Measurements from ENCODE around the gene REPIN1. TPM values are rescaled to one million over a fixed set of nuclear protein-coding genes. Genes with fewer than 3 reads are reported as not detected.
A peak's percentile ranks its signal among the peaks of the same experiment; 100 is the strongest.

REPIN1 gene
- total RNA-seq, 1 donor from 2014 or later = 154 TPM

DNA sequence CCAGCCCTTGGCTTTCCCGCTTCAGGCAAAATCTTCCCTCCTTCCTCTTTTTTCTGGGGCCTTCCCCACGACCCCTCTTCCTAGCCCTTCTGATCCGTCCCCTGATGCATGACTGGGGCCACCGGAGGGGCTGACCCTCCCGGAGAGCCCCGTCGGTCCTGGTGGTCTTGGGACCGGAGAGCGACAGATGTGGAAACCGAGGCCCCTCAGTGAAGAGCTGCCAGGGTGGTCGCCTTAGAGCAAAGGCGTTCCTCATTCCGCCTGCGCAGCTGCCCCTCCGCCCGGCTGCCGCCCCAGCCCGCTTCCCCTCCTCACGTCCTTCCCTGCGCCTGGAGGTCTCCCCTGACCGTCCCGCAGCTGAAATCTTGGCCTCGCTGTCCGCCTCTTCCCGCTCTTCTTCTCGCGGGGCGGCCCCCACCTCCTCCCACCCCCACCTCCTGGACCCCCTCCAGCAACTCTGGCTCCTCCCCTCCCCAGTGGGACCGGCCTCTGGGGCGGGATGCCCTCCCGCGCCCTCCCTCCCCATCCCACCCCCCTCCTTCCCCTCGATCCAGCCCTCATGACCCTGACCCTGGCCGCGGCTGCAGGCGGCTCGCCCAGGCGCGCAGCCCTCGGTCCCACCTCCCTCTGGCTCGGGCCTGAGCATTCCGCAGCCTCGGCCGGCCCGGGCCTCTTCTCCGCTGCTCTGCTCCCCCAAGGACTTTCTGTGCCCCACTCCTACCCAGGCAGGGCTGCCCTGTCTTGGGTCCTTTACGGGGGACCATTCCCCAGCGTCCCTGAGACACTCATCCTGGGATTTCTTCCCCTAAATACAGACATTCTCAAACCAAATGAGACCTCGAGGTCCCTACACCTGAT, 27.1 kb upstream of the REPIN1 start, which contains the start of gene RARRES2:
Gene RARRES2, minus strand, starts transcription at position 367 of the 858 bp plus-strand sequence. CDS start 1,020 bp downstream, outside the sequence.
- TF ChIP-seq, protein P1, sequence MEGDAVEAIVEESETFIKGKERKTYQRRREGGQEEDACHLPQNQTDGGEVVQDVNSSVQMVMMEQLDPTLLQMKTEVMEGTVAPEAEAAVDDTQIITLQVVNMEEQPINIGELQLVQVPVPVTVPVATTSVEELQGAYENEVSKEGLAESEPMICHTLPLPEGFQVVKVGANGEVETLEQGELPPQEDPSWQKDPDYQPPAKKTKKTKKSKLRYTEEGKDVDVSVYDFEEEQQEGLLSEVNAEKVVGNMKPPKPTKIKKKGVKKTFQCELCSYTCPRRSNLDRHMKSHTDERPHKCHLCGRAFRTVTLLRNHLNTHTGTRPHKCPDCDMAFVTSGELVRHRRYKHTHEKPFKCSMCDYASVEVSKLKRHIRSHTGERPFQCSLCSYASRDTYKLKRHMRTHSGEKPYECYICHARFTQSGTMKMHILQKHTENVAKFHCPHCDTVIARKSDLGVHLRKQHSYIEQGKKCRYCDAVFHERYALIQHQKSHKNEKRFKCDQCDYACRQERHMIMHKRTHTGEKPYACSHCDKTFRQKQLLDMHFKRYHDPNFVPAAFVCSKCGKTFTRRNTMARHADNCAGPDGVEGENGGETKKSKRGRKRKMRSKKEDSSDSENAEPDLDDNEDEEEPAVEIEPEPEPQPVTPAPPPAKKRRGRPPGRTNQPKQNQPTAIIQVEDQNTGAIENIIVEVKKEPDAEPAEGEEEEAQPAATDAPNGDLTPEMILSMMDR (conservative IDR thresholded peaks at IDR 0.05) = no peak
- H3K27me3 Mint-ChIP-seq = peaks cover 18% of the 10 kb centered on the region
- no peaks in the 10 kb centered on the region for H3K9me3 Mint-ChIP-seq
- peak within 1 kb of the TSS; percentile 29 for H3K27ac Mint-ChIP-seq
- H3K36me3 Mint-ChIP-seq = no peaks in the 10 kb centered on the region
- DNase-seq (ENCODE audit: extremely low spot score, unreplicated experiment) = no peak
- H3K4me1 Mint-ChIP-seq (ENCODE audit: unreplicated experiment) = peaks cover 32% of the 10 kb centered on the region
- peak within 1 kb of the TSS; percentile 87 for H3K4me3 Mint-ChIP-seq

DNA sequence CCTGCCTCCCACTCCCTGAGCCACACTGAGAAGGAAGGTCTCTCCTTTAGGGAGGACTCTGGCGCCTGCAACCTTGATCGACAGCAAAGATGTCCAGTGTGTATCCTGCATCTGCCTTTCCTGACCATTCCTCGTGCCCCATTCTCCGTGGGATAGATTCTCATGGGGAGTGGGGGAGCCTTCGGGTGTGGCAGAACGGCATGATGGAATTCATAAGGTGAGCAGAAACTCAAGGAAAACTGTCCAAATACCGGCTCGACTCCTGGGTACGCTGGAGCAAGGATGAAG, 26.6 kb upstream of the REPIN1 start:
- Mint-ChIP-seq H3K36me3 (no peaks in the 10 kb centered on the region), H3K4me3 (peak overlapping the region; percentile 85), H3K9me3 (no peaks in the 10 kb centered on the region), H3K27me3 (peaks cover 20% of the 10 kb centered on the region), H3K4me1 (ENCODE audit: unreplicated experiment) (peaks cover 34% of the 10 kb centered on the region), H3K27ac (peak overlapping the region; percentile 29)
- DNase-seq (ENCODE audit: extremely low spot score, unreplicated experiment) = no peak
- TF ChIP-seq, protein P1 (conservative IDR thresholded peaks at IDR 0.05) = no peak

- H3K9me3 Mint-ChIP-seq = no peaks in the 10 kb centered on the region
- peaks cover 28% of the 10 kb centered on the region for H3K4me1 Mint-ChIP-seq (ENCODE audit: unreplicated experiment)
- DNase-seq (ENCODE audit: extremely low spot score, unreplicated experiment) = no peak
- peaks cover 20% of the 10 kb centered on the region for H3K27me3 Mint-ChIP-seq
- no peak overlapping the region for H3K27ac Mint-ChIP-seq
- TF ChIP-seq, protein P1 (conservative IDR thresholded peaks at IDR 0.05) = no peak
- no peaks in the 10 kb centered on the region for H3K36me3 Mint-ChIP-seq
- H3K4me3 Mint-ChIP-seq = peak overlapping the region; percentile 60
Measured at GRCh38 chr7:150343225-150343624, 25.4 kb upstream of the REPIN1 start.

DNA sequence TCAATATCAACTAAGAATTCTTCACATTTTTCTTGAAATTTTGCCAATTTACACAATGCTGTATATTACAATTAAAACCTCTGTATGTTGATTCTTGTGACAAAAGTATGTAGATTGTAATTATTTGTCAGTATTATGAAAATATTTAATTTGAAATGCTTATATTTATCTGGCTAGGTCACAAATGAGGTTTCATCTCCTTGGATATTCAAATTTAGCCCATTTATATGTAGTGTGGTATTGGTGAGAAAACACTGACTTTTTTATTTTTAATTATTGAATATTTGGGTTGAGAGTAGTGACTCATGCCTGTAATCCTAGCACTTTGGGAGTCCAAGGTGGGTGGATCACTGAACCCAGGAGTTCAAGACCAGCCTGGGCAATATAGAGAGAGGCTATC, 24.3 kb upstream of the REPIN1 start:
- DNase-seq (ENCODE audit: extremely low spot score, unreplicated experiment) = no peak
- Mint-ChIP-seq H3K4me3 (no peak overlapping the region), H3K27ac (no peak overlapping the region), H3K4me1 (ENCODE audit: unreplicated experiment) (peaks cover 21% of the 10 kb centered on the region), H3K27me3 (peaks cover 20% of the 10 kb centered on the region), H3K36me3 (no peaks in the 10 kb centered on the region), H3K9me3 (no peaks in the 10 kb centered on the region)
- TF ChIP-seq, protein P1 (conservative IDR thresholded peaks at IDR 0.05) = no peak

DNA sequence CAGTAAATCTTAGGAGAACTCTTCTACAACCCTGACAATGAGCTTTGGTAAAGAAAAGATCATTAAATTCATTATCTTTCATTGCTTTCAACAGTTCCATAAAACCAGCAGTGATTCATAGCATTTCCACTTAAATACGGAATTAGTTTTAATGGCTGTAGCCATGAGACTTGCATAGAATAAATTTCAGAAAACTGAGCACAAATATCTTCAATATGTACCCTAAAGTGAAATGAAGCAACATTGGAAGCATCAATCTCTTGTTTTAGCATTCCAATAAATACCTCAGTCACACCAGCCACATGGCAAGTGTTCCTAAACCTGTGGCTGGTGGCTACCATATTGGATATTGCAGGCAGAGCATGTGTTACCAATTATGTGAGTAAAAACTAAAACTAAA, 23.6 kb upstream of the REPIN1 start:
- Mint-ChIP-seq H3K27me3 (peaks cover 20% of the 10 kb centered on the region), H3K4me3 (no peak overlapping the region), H3K36me3 (no peaks in the 10 kb centered on the region), H3K9me3 (no peaks in the 10 kb centered on the region), H3K27ac (no peak overlapping the region), H3K4me1 (ENCODE audit: unreplicated experiment) (peaks cover 17% of the 10 kb centered on the region)
- TF ChIP-seq, protein P1 (conservative IDR thresholded peaks at IDR 0.05) = no peak
- DNase-seq (ENCODE audit: extremely low spot score, unreplicated experiment) = no peak
